A549 treated with DMSO at 1 μM for 4 hours (cell line): ENCODE data around the gene PRR29. TPM values are rescaled to one million over a fixed set of nuclear protein-coding genes. Genes with fewer than 3 reads are reported as not detected.

Experiments
- total RNA-seq: library from RNA; stranded (reverse); fragments of 200-300 nt; extraction: Qiagen RNA extraction; gene quantifications from 5 replicates; pipeline ENCODE4 v1.2.3, GENCODE V29; 2022; ENCODE audit warnings: low read depth

The PRR29 gene
- total RNA-seq, result 0.52 to 0.95 TPM (median 0.70 TPM) in 5 replicates

GRCh38 chr17:63998050-63998720 is at the start of gene PRR29:
Gene PRR29 (plus strand): TSS chr17:63998351. CDS start chr17:63998365, 14 bp downstream.

GRCh38 chr17:63972796-63973195 is 25.4 kb upstream of the PRR29 start, which contains the start of gene SCN4A:
Gene SCN4A (minus strand): TSS chr17:63972918. CDS start chr17:63972841, 77 bp downstream.

GRCh38 chr17:64020056-64020766 is 22.1 kb downstream of the PRR29 start, which contains the start of gene ICAM2:
Gene ICAM2 (minus strand): TSS chr17:64020633. CDS start chr17:64006691, 13,942 bp downstream.

Other genes starting within 250 kb of the PRR29 start
- gene CCDC47, start 224.8 kb upstream of the PRR29 start, total RNA-seq, result 99.5 to 128 TPM (median 109 TPM) in 5 replicates
- gene DDX42, start 224.2 kb upstream of the PRR29 start, total RNA-seq, result 94.9 to 104 TPM (median 99.5 TPM) in 5 replicates
- gene PSMC5, start 170.9 kb upstream of the PRR29 start, total RNA-seq, result 212 to 238 TPM (median 224 TPM) in 5 replicates
- gene FTSJ3, start 170.7 kb upstream of the PRR29 start, total RNA-seq, result 58.9 to 69.1 TPM (median 61.6 TPM) in 5 replicates
- gene SMARCD2, start 155.7 kb upstream of the PRR29 start, total RNA-seq, result 50.3 to 66.7 TPM (median 60.9 TPM) in 5 replicates
- not detected in 5 replicates for gene CSH2, start 124.7 kb upstream of the PRR29 start, total RNA-seq
- gene GH2, start 116.4 kb upstream of the PRR29 start, total RNA-seq, result not detected in 5 replicates
- gene CSH1, start 101.8 kb upstream of the PRR29 start, total RNA-seq, result not detected in 5 replicates
- not detected in 5 replicates for gene CSHL1, start 87.1 kb upstream of the PRR29 start, total RNA-seq
- gene GH1, start 79.5 kb upstream of the PRR29 start, total RNA-seq, result not detected in 5 replicates
- gene CD79B, start 66.0 kb upstream of the PRR29 start, total RNA-seq, result 0.08 to 0.18 TPM (median 0.13 TPM) in 3 of 5 replicates, not detected in the others
- 0.04 to 0.15 TPM (median 0.07 TPM) in 4 of 5 replicates, not detected in the other for gene SCN4A, start 25.4 kb upstream of the PRR29 start, total RNA-seq
- 0.15 to 0.23 TPM in 2 of 5 replicates, not detected in the others for gene ICAM2, start 22.3 kb downstream of the PRR29 start, total RNA-seq
- 3.6 to 4.8 TPM (median 4.0 TPM) in 5 replicates for gene ERN1, start 131.8 kb downstream of the PRR29 start, total RNA-seq